Activated T-cell treated with anti-CD3 and anti-CD28 coated beads, Interleukin-2, amount 50 U/mL, for 72 hours (primary cell): ENCODE results near the gene TENM3. TPM values are rescaled to one million over a fixed set of nuclear protein-coding genes. Genes with fewer than 3 reads are reported as not detected.

ENCODE experiments used
- ATAC-seq, 2 donors: fragments of 150-1000 bp; cut with Tn5 transposase; replicated peaks in 1 of 2; 2 replicates each; pipeline ENCODE4 v1.10.0; 2021; ENCODE audit warnings: moderate library complexity in 2 of 2, mild to moderate bottlenecking in 1 of 2
- DNase-seq, 2 donors: peaks; one replicate each; pipeline ENCODE4 v3.0.0; 2021 to 2022; ENCODE audit warnings: mixed read lengths in 1 of 2
- H3K27ac Mint-ChIP-seq: one replicate; pipeline ENCODE4 v1.8.0; 2022; ENCODE audit warnings: mild to moderate bottlenecking, moderate library complexity, mixed read lengths
- H3K27me3 Mint-ChIP-seq: one replicate; pipeline ENCODE4 v1.8.0; 2022; ENCODE audit warnings: low read depth, mixed read lengths
- H3K36me3 Mint-ChIP-seq, 2 donors: one replicate each; pipeline ENCODE4 v1.8.0; 2022; ENCODE audit warnings: mixed read lengths in 2 of 2, mild to moderate bottlenecking in 1 of 2; ENCODE audit not compliant: insufficient read depth in 2 of 2
- H3K4me1 Mint-ChIP-seq: one replicate; pipeline ENCODE4 v1.8.0; 2022; ENCODE audit warnings: low read depth, mixed read lengths
- H3K4me3 Mint-ChIP-seq, 2 donors: one replicate each; pipeline ENCODE4 v1.8.0; 2022; ENCODE audit warnings: mild to moderate bottlenecking in 2 of 2, mixed read lengths in 2 of 2, moderate library complexity in 2 of 2
- H3K9me3 Mint-ChIP-seq, 2 donors: one replicate each; pipeline ENCODE4 v1.8.0; 2022; ENCODE audit warnings: mixed read lengths in 2 of 2
- total RNA-seq, 2 donors: library from RNA; stranded (reverse); gene quantifications; one replicate each; pipeline ENCODE4 v1.2.3, GENCODE V29; 2022

TENM3 gene
- total RNA-seq, 2 donors from 2014 or later: 0.12 TPM; not detected in 1

GRCh38 chr4:182649698-182650477, 406.7 kb downstream of the TENM3 start:
- no peak for DNase-seq
- Mint-ChIP-seq H3K27ac (no peak overlapping the region), H3K4me1 (no peaks in the 10 kb centered on the region)

GRCh38 chr4:182653596-182653995, 410.4 kb downstream of the TENM3 start:
- no peaks in the 10 kb centered on the region for H3K4me1 Mint-ChIP-seq
- H3K27me3 Mint-ChIP-seq: peaks cover 10% of the 10 kb centered on the region
- no peaks in the 10 kb centered on the region for H3K36me3 Mint-ChIP-seq
- no peak for DNase-seq
- no peak overlapping the region for H3K4me3 Mint-ChIP-seq
- no peak overlapping the region for H3K27ac Mint-ChIP-seq
- ATAC-seq: no peak
- no peaks in the 10 kb centered on the region for H3K9me3 Mint-ChIP-seq

More at GRCh38 chr4:182649698-182650477, 406.7 kb downstream of the TENM3 start:
- no peaks in the 10 kb centered on the region for H3K36me3 Mint-ChIP-seq
- no peak overlapping the region for H3K4me3 Mint-ChIP-seq
- peaks cover 4 to 10% of the 10 kb centered on the region in 2 donors for H3K9me3 Mint-ChIP-seq
- H3K27me3 Mint-ChIP-seq: peaks cover 10% of the 10 kb centered on the region
- no peak for ATAC-seq

- H3K4me1 Mint-ChIP-seq: no peaks in the 10 kb centered on the region
- no peak overlapping the region for H3K4me3 Mint-ChIP-seq
- no peaks in the 10 kb centered on the region for H3K9me3 Mint-ChIP-seq
- H3K36me3 Mint-ChIP-seq: no peaks in the 10 kb centered on the region
- peaks cover 13% of the 10 kb centered on the region for H3K27me3 Mint-ChIP-seq
- ATAC-seq (no peak), DNase-seq (no peak)
- H3K27ac Mint-ChIP-seq: no peak overlapping the region
These were observed 412.1 kb downstream of the TENM3 start for GRCh38 chr4:182655340-182655739.

GRCh38 chr4:182662551-182662950, 419.3 kb downstream of the TENM3 start:
- Mint-ChIP-seq H3K9me3 (peaks cover 0 to 4% of the 10 kb centered on the region in 2 donors), H3K27me3 (peaks cover 5% of the 10 kb centered on the region)

GRCh38 chr4:182671231-182671630, 428.0 kb downstream of the TENM3 start:
- H3K36me3 Mint-ChIP-seq: no peaks in the 10 kb centered on the region
- no peak overlapping the region for H3K4me3 Mint-ChIP-seq
- H3K27me3 Mint-ChIP-seq: no peaks in the 10 kb centered on the region
- DNase-seq: no peak
- H3K4me1 Mint-ChIP-seq: no peaks in the 10 kb centered on the region
- no peak overlapping the region for H3K27ac Mint-ChIP-seq
- ATAC-seq: no peak
- no peaks in the 10 kb centered on the region for H3K9me3 Mint-ChIP-seq

More at GRCh38 chr4:182662551-182662950, 419.3 kb downstream of the TENM3 start:
- Mint-ChIP-seq H3K36me3 (no peaks in the 10 kb centered on the region), H3K27ac (no peak overlapping the region), H3K4me3 (no peak overlapping the region), H3K4me1 (no peaks in the 10 kb centered on the region)
- DNase-seq (no peak), ATAC-seq (no peak)

- no peak overlapping the region for H3K27ac Mint-ChIP-seq
- ATAC-seq (no peak), DNase-seq (no peak)
- no peaks in the 10 kb centered on the region for H3K9me3 Mint-ChIP-seq
- H3K36me3 Mint-ChIP-seq: no peaks in the 10 kb centered on the region
- no peak overlapping the region for H3K4me3 Mint-ChIP-seq
- no peaks in the 10 kb centered on the region for H3K4me1 Mint-ChIP-seq
- no peaks in the 10 kb centered on the region for H3K27me3 Mint-ChIP-seq
These were observed 428.5 kb downstream of the TENM3 start for GRCh38 chr4:182671749-182672148.

- Mint-ChIP-seq H3K4me1 (no peaks in the 10 kb centered on the region), H3K36me3 (no peaks in the 10 kb centered on the region), H3K4me3 (no peak overlapping the region), H3K9me3 (no peaks in the 10 kb centered on the region), H3K27ac (no peak overlapping the region), H3K27me3 (no peaks in the 10 kb centered on the region)
- DNase-seq (no peak), ATAC-seq (no peak)
These were observed 435.4 kb downstream of the TENM3 start for GRCh38 chr4:182678590-182678989.

GRCh38 chr4:182679533-182679932, 436.3 kb downstream of the TENM3 start:
- DNase-seq (no peak), ATAC-seq (no peak)
- H3K9me3 Mint-ChIP-seq: no peaks in the 10 kb centered on the region
- no peaks in the 10 kb centered on the region for H3K36me3 Mint-ChIP-seq
- no peak overlapping the region for H3K4me3 Mint-ChIP-seq
- H3K27me3 Mint-ChIP-seq: no peaks in the 10 kb centered on the region
- no peaks in the 10 kb centered on the region for H3K4me1 Mint-ChIP-seq
- no peak overlapping the region for H3K27ac Mint-ChIP-seq

GRCh38 chr4:182680234-182680653, 437.0 kb downstream of the TENM3 start:
- Mint-ChIP-seq H3K4me1 (no peaks in the 10 kb centered on the region), H3K36me3 (no peaks in the 10 kb centered on the region), H3K27ac (no peak overlapping the region), H3K27me3 (no peaks in the 10 kb centered on the region), H3K4me3 (no peak overlapping the region), H3K9me3 (no peaks in the 10 kb centered on the region)
- no peak for ATAC-seq
- no peak for DNase-seq

GRCh38 chr4:182683661-182684060, 440.5 kb downstream of the TENM3 start:
- H3K4me1 Mint-ChIP-seq: no peaks in the 10 kb centered on the region
- H3K9me3 Mint-ChIP-seq: no peaks in the 10 kb centered on the region
- no peak for ATAC-seq
- H3K27ac Mint-ChIP-seq: no peak overlapping the region
- no peaks in the 10 kb centered on the region for H3K27me3 Mint-ChIP-seq
- H3K4me3 Mint-ChIP-seq: no peak overlapping the region
- no peaks in the 10 kb centered on the region for H3K36me3 Mint-ChIP-seq
- no peak for DNase-seq

GRCh38 chr4:182684796-182685195, 441.6 kb downstream of the TENM3 start:
- H3K27me3 Mint-ChIP-seq: no peaks in the 10 kb centered on the region
- ATAC-seq (no peak), DNase-seq (no peak)
- H3K36me3 Mint-ChIP-seq: no peaks in the 10 kb centered on the region
- no peak overlapping the region for H3K4me3 Mint-ChIP-seq
- H3K9me3 Mint-ChIP-seq: no peaks in the 10 kb centered on the region
- no peak overlapping the region for H3K27ac Mint-ChIP-seq
- no peaks in the 10 kb centered on the region for H3K4me1 Mint-ChIP-seq

- H3K4me1 Mint-ChIP-seq: no peaks in the 10 kb centered on the region
- H3K4me3 Mint-ChIP-seq: no peak overlapping the region
- H3K36me3 Mint-ChIP-seq: no peaks in the 10 kb centered on the region
- no peak for ATAC-seq
- DNase-seq: no peak
- no peaks in the 10 kb centered on the region for H3K27me3 Mint-ChIP-seq
- no peaks in the 10 kb centered on the region for H3K9me3 Mint-ChIP-seq
- H3K27ac Mint-ChIP-seq: no peak overlapping the region
These were observed 444.9 kb downstream of the TENM3 start for GRCh38 chr4:182688081-182688480.

- DNase-seq: no peak
- H3K4me3 Mint-ChIP-seq: no peak overlapping the region
- no peaks in the 10 kb centered on the region for H3K36me3 Mint-ChIP-seq
- H3K4me1 Mint-ChIP-seq: no peaks in the 10 kb centered on the region
- H3K9me3 Mint-ChIP-seq: no peaks in the 10 kb centered on the region
- no peak for ATAC-seq
- H3K27ac Mint-ChIP-seq: no peak overlapping the region
- H3K27me3 Mint-ChIP-seq: peaks cover 4% of the 10 kb centered on the region
These were observed 451.3 kb downstream of the TENM3 start for GRCh38 chr4:182694551-182694950.

- no peaks in the 10 kb centered on the region for H3K9me3 Mint-ChIP-seq
- peaks cover 4% of the 10 kb centered on the region for H3K27me3 Mint-ChIP-seq
- H3K36me3 Mint-ChIP-seq: no peaks in the 10 kb centered on the region
- no peak for ATAC-seq
- H3K4me1 Mint-ChIP-seq: no peaks in the 10 kb centered on the region
- H3K27ac Mint-ChIP-seq: no peak overlapping the region
- H3K4me3 Mint-ChIP-seq: no peak overlapping the region
- DNase-seq: no peak
These were observed 451.8 kb downstream of the TENM3 start for GRCh38 chr4:182695009-182695408.
